NCI-H1105 treated with DMSO at 0.1 percent for 48 hours (cell line): Measurements from ENCODE around the gene GHR.
"Not testable (repeated sequence)": the region's sequence is repeated elsewhere in the genome, so short reads cannot be mapped to it uniquely, and the experiment has no call there.

Experiments used
- DNase-seq: peaks from one replicate; lab custom pipeline; 2025; lab: John Stamatoyannopoulos, UW

Gene GHR

GRCh38 chr5:42718591-42718990, 295.4 kb downstream of the GHR start:
- DNase-seq: no peak

- DNase-seq: no peak
These were observed 295.8 kb downstream of the GHR start for GRCh38 chr5:42719034-42719433.

GRCh38 chr5:42720251-42720650, 297.0 kb downstream of the GHR start:
- DNase-seq: no peak

GRCh38 chr5:42721484-42721883, 298.2 kb downstream of the GHR start:
- DNase-seq: no peak

- not testable (repeated sequence) for DNase-seq
These were observed 311.4 kb downstream of the GHR start for GRCh38 chr5:42734531-42735058.

- DNase-seq: no peak
These were observed 317.7 kb downstream of the GHR start for GRCh38 chr5:42740920-42741319.

GRCh38 chr5:42745426-42745825, 322.2 kb downstream of the GHR start:
- no peak for DNase-seq

- no peak for DNase-seq
These were observed 322.6 kb downstream of the GHR start for GRCh38 chr5:42745856-42746255.

- DNase-seq: no peak
These were observed 325.8 kb downstream of the GHR start for GRCh38 chr5:42749020-42749419.

GRCh38 chr5:42750507-42750906, 327.3 kb downstream of the GHR start:
- no peak for DNase-seq

GRCh38 chr5:42751044-42751443, 327.8 kb downstream of the GHR start:
- no peak for DNase-seq

- DNase-seq: no peak
These were observed 329.9 kb downstream of the GHR start for GRCh38 chr5:42753099-42753498.

GRCh38 chr5:42756606-42757601, 333.7 kb downstream of the GHR start, which contains the start of gene CCDC152:
Gene CCDC152 (plus strand): TSS chr5:42756818. CDS start chr5:42759122, 2,304 bp downstream.
- DNase-seq: no peak

GRCh38 chr5:42759456-42759855, 336.2 kb downstream of the GHR start:
- DNase-seq: no peak

GRCh38 chr5:42760426-42760825, 337.2 kb downstream of the GHR start:
- DNase-seq: no peak

GRCh38 chr5:42761791-42762190, 338.6 kb downstream of the GHR start:
- DNase-seq: no peak

GRCh38 chr5:42767491-42768105, 344.4 kb downstream of the GHR start:
- peak; percentile 60 for DNase-seq

- no peak for DNase-seq
These were observed 344.9 kb downstream of the GHR start for GRCh38 chr5:42768106-42768504.

- no peak for DNase-seq
These were observed 346.8 kb downstream of the GHR start for GRCh38 chr5:42770003-42770402.
